PC-3 (cell line): ENCODE results near the gene ZHX3. TPM values are rescaled to one million over a fixed set of nuclear protein-coding genes. Genes with fewer than 3 reads are reported as not detected.
A peak's percentile ranks its signal among the peaks of the same experiment; 100 is the strongest.

Experiments
- ATAC-seq: fragments of 200-7000 bp; cut with Tn5 transposase; 2 replicates; pipeline ENCODE4 v1.9.1; 2020; ENCODE audit warnings: mild to moderate bottlenecking, moderate library complexity
- BruUV-seq: library from RNA; stranded (reverse); fragments of 400-500 nt; replicated peaks from 2 replicates; lab custom pipeline; 2021; lab: Mats Ljungman, UMichigan
- CTCF ChIA-PET: fragments of 300-600 bp; sonication (Branson Sonifier 250); formaldehyde crosslinking; loops from one replicate; lab custom pipeline; 2022; ENCODE audit warnings: antibody characterized with exemption; lab: Charles Lee
- POLR2A ChIA-PET: fragments of 300-600 bp; sonication (Branson Sonifier 250); formaldehyde crosslinking; loops from one replicate; lab custom pipeline; 2022; ENCODE audit warnings: antibody characterized with exemption; ENCODE audit not compliant: unreplicated experiment; lab: Charles Lee
- DNase-seq: peaks from one replicate; pipeline ENCODE4 v3.0.0-alpha.2; 2015
- H2AFZ ChIP-seq: fragments of 300-600 bp; sonication (generic); 2 replicates; pipeline ENCODE4 v1.6.0; 2016; ENCODE audit warnings: antibody characterized with exemption, low read length
- H3F3A ChIP-seq: fragments of 300-600 bp; sonication (generic); one replicate; pipeline ENCODE4 v1.6.0; 2017; ENCODE audit warnings: antibody characterized with exemption, low read length, control low read depth, mild to moderate bottlenecking; ENCODE audit not compliant: unreplicated experiment
- H3K27ac ChIP-seq: fragments of 300-600 bp; sonication (generic); 2 replicates; pipeline ENCODE4 v1.5.1; 2016; ENCODE audit warnings: mild to moderate bottlenecking, low read length
- H3K27me3 ChIP-seq: fragments of 300-600 bp; sonication (generic); 2 replicates; pipeline ENCODE4 v1.6.1; 2016; ENCODE audit warnings: low read length, mixed read lengths
- H3K36me3 ChIP-seq: fragments of 300-600 bp; sonication (generic); 2 replicates; pipeline ENCODE4 v1.6.1; 2016; ENCODE audit warnings: low read depth, mixed run types, low read length, mixed read lengths
- H3K4me1 ChIP-seq: fragments of 300-600 bp; sonication (generic); 2 replicates; pipeline ENCODE4 v1.5.1; 2016; ENCODE audit warnings: low read length; ENCODE audit not compliant: insufficient read depth
- H3K4me2 ChIP-seq: fragments of 300-600 bp; sonication (generic); 2 replicates; pipeline ENCODE4 v1.6.0; 2016; ENCODE audit warnings: low read length
- H3K4me3 ChIP-seq: fragments of 300-600 bp; sonication (generic); 2 replicates; pipeline ENCODE4 v1.5.1; 2016; ENCODE audit warnings: mild to moderate bottlenecking, low read length, mixed read lengths
- H3K79me2 ChIP-seq: fragments of 300-600 bp; sonication (generic); 2 replicates; pipeline ENCODE4 v1.6.1; 2017; ENCODE audit warnings: low read length, mixed read lengths
- H3K9ac ChIP-seq: fragments of 300-600 bp; sonication (generic); 2 replicates; pipeline ENCODE4 v1.6.0; 2016; ENCODE audit warnings: mild to moderate bottlenecking, low read length
- H3K9me2 ChIP-seq: fragments of 300-600 bp; sonication (generic); replicated peaks from 2 replicates; pipeline ENCODE4 v1.6.1; 2016; ENCODE audit warnings: mixed run types, low read length, mixed read lengths
- H3K9me3 ChIP-seq: fragments of 300-600 bp; sonication (generic); 2 replicates; pipeline ENCODE4 v1.6.1; 2016; ENCODE audit warnings: low read length, mixed read lengths
- H4K20me1 ChIP-seq: fragments of 300-600 bp; sonication (generic); 2 replicates; pipeline ENCODE4 v1.6.1; 2016; ENCODE audit warnings: low read length, mixed read lengths
- CTCF ChIP-seq: fragments of 300-600 bp; sonication (generic); conservative IDR thresholded peaks from 2 replicates; pipeline ENCODE4 v1.5.1; 2017; ENCODE audit warnings: antibody characterized with exemption, low read depth, mild to moderate bottlenecking, low read length
- EZH2 ChIP-seq: fragments of 300-600 bp; sonication (generic); IDR thresholded peaks from one replicate; pipeline ENCODE4 v1.6.1; 2017; ENCODE audit warnings: antibody characterized with exemption, mild to moderate bottlenecking, low read length; ENCODE audit not compliant: unreplicated experiment
- EZH2phosphoT487 ChIP-seq: fragments of 300-600 bp; sonication (generic); IDR thresholded peaks from 2 replicates; pipeline ENCODE4 v1.6.1; 2018; ENCODE audit warnings: mild to moderate bottlenecking, antibody characterized with exemption, low read length, borderline replicate concordance
- intact Hi-C: fragments of 100-400 bp; cut with micrococcal nuclease; formaldehyde crosslinking; loops from 2 replicates; pipeline ENCODE4 v1.9.0; 2023
- total RNA-seq: library from RNA; depleted of rRNA; stranded (reverse); fragments of >200 nt; gene quantifications from 2 replicates; pipeline ENCODE4 v1.2.3, GENCODE V29; 2014

ZHX3 gene
- total RNA-seq, 1 experiment from 2014 or later: 14.0 TPM

- H3K79me2 ChIP-seq: no peaks in the 10 kb centered on the region
- H3K4me3 ChIP-seq: no peak overlapping the region
- H3K4me1 ChIP-seq: peaks cover 20% of the 10 kb centered on the region
- H2AFZ ChIP-seq: no peak overlapping the region
- H3K27me3 ChIP-seq: no peaks in the 10 kb centered on the region
- H4K20me1 ChIP-seq: no peaks in the 10 kb centered on the region
- no peak for DNase-seq
- H3K9me2 ChIP-seq: no peaks in the 10 kb centered on the region
- H3K36me3 ChIP-seq: no peaks in the 10 kb centered on the region
- no peaks in the 10 kb centered on the region for H3F3A ChIP-seq
- BruUV-seq: no TSS peak
- ATAC-seq: no peak
- TF ChIP-seq EZH2 (no peak), CTCF (no peak), EZH2phosphoT487 (no peak)
- no peak overlapping the region for H3K27ac ChIP-seq
- H3K4me2 ChIP-seq: no peak overlapping the region
- intact Hi-C loops: loop anchor here (5.0 kb wide), 1 partner anchor 83 kb away; the partner anchor contains the start of gene ZHX3
- no peaks in the 10 kb centered on the region for H3K9me3 ChIP-seq
- ChIA-PET CTCF (no interaction called here), POLR2A (interaction anchor here (0.6 kb wide), 2 partner anchors 96 to 109 kb away, joined by 4 to 6 read pairs; no protein-coding TSS in a partner anchor)
- no peak overlapping the region for H3K9ac ChIP-seq
Measured at GRCh38 chr20:41234546-41234945, 83.0 kb downstream of the ZHX3 start.

GRCh38 chr20:41234041-41234440, 83.5 kb downstream of the ZHX3 start:
- H3F3A ChIP-seq: no peaks in the 10 kb centered on the region
- no peak overlapping the region for H3K4me3 ChIP-seq
- no peaks in the 10 kb centered on the region for H4K20me1 ChIP-seq
- no peaks in the 10 kb centered on the region for H3K9me2 ChIP-seq
- ChIA-PET CTCF (interaction anchor here (0.6 to 2.1 kb wide), 2 partner anchors 88 to 107 kb away, joined by 4 to 11 read pairs; partner anchors contain the start of gene LPIN3), POLR2A (no interaction called here)
- H3K36me3 ChIP-seq: no peaks in the 10 kb centered on the region
- no peaks in the 10 kb centered on the region for H3K9me3 ChIP-seq
- peaks cover 24% of the 10 kb centered on the region for H3K4me1 ChIP-seq
- no peak overlapping the region for H3K9ac ChIP-seq
- no peaks in the 10 kb centered on the region for H3K79me2 ChIP-seq
- DNase-seq (no peak), ATAC-seq (no peak)
- H2AFZ ChIP-seq: no peak overlapping the region
- no peak for TF ChIP-seq EZH2
- intact Hi-C loops: loop anchor here (5.0 kb wide), 1 partner anchor 83 kb away; the partner anchor contains the start of gene ZHX3
- BruUV-seq: no TSS peak
- H3K27ac ChIP-seq: peak overlapping the region; percentile 10; the same call in 1 of the 2 replicates
- no peaks in the 10 kb centered on the region for H3K27me3 ChIP-seq
- H3K4me2 ChIP-seq: no peak overlapping the region

DNA sequence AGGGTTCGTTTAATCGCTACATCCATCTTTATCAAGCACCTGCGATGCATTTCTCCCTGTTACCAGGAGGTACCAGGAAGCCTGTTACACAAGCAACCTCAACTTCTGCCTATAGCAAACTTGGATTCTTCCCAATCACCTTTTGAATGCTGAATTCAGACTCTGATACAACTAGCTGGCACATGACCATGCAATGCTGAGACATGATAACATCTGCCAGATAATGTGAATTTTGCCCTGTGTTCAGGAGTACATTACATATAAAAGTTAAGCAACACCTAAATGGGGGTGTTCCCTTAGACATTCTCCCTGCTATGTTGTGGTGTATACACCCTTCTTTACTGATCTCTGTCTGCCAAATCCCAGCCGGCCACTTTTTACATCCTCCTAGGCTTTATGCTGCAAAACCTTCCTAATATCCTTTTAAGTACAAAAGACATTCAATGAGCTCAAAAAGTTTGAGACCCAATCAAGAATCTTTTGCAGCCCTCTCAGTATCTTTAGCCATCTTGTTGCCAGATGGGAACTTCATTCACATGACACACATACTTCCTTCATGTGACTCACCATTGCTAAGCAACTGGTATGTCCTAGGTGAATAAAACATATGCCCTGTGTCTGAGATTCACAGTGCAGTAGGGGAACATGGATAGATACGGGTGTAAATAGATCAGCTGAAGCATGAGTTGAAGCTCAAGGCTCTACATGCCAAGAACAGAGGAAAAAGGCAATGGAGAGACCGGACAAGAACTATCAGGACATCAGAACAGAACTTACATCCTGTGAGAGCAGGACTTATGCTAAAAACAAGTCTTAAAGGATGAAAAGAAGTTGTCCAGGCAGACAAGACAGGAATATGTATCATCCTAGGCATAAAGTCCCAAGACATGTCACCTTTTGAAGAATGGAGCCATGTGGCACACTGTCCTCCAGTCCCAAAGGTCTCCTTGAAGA, 84.3 kb downstream of the ZHX3 start:
- H3K4me2 ChIP-seq: peak overlapping the region; percentile 59
- no TSS peak for BruUV-seq
- ATAC-seq (peak; percentile 72), DNase-seq (peak; percentile 79)
- ChIA-PET POLR2A (interaction anchor here (1.0 kb wide), 1 partner anchor 84 kb away, joined by 3 read pairs; the partner anchor contains the start of gene ZHX3), CTCF (interaction anchor here (0.6 to 2.1 kb wide), 9 partner anchors 46 to 178 kb away, joined by 3 to 11 read pairs (median 4); partner anchors contain the start of gene LPIN3)
- H3K4me1 ChIP-seq: peaks cover 32% of the 10 kb centered on the region
- peak overlapping the region; percentile 67 for H2AFZ ChIP-seq
- no peaks in the 10 kb centered on the region for H3K36me3 ChIP-seq
- no peak overlapping the region for H3K9ac ChIP-seq
- H3K9me3 ChIP-seq: no peaks in the 10 kb centered on the region
- H3K27me3 ChIP-seq: no peaks in the 10 kb centered on the region
- no peak for TF ChIP-seq CTCF
- TF ChIP-seq EZH2phosphoT487: no peak
- no peak for TF ChIP-seq EZH2
- H3K27ac ChIP-seq: peak overlapping the region; percentile 10; the same call in 1 of the 2 replicates
- H4K20me1 ChIP-seq: no peaks in the 10 kb centered on the region
- no peaks in the 10 kb centered on the region for H3K9me2 ChIP-seq
- intact Hi-C loops: loop anchor here (1.0 to 5.0 kb wide), 6 partner anchors 15 to 265 kb away; partner anchors contain the start of genes LPIN3 and ZHX3
- H3K4me3 ChIP-seq: no peak overlapping the region; the same call in 1 of the 2 replicates
- no peaks in the 10 kb centered on the region for H3K79me2 ChIP-seq
- no peaks in the 10 kb centered on the region for H3F3A ChIP-seq
